SK-N-SH (cell line): Measurements from ENCODE around the gene CRLF1. TPM values are rescaled to one million over a fixed set of nuclear protein-coding genes. Genes with fewer than 3 reads are reported as not detected.
A peak's percentile ranks its signal among the peaks of the same experiment; 100 is the strongest.
"Not testable (repeated sequence)": the region's sequence is repeated elsewhere in the genome, so short reads cannot be mapped to it uniquely, and the experiment has no call there.

Experiments used
- CTCF ChIA-PET: fragments of 300-600, 350-600 bp; formaldehyde crosslinking; extraction: SDS; loops from one replicate; lab custom pipeline; 2021; lab: Yijun Ruan, JAX
- POLR2A ChIA-PET: fragments of 350-600 bp; sonication (Branson Sonifier 250); formaldehyde crosslinking; extraction: SDS; loops from one replicate; lab custom pipeline; 2020; ENCODE audit warnings: antibody characterized with exemption, inconsistent platforms; lab: Yijun Ruan, JAX
- DNase-seq: peaks from one replicate; pipeline ENCODE4 v3.0.0; 2012
- H2AFZ ChIP-seq: fragments of 200-600 bp; sonication (generic); 2 replicates; pipeline ENCODE4 v1.8.1; 2016; ENCODE audit warnings: antibody characterized with exemption, mild to moderate bottlenecking, low read depth
- H3F3A ChIP-seq: fragments of 200-600 bp; sonication (generic); replicated peaks from 2 replicates; pipeline ENCODE3; 2016; ENCODE audit warnings: antibody characterized with exemption, mild to moderate bottlenecking; ENCODE audit not compliant: insufficient read depth
- H3K27ac ChIP-seq, 2 experiments: fragments of 200-500 bp in 1 of 2; fragments of 200-600 bp in 1 of 2; sonication (Bioruptor generic) in 1 of 2; sonication (generic), shearing (Covaris generic) in 1 of 2; 2 replicates each; pipeline versions ENCODE4 v1.5.1 to v1.6.1; 2014 to 2016; ENCODE audit warnings: low read depth in 2 of 2, inconsistent platforms in 1 of 2, low read length in 1 of 2, mild to moderate bottlenecking in 1 of 2, mixed read lengths in 1 of 2
- H3K27me3 ChIP-seq: fragments of 200-600 bp; sonication (generic), shearing (Covaris generic); 2 replicates; pipeline ENCODE4 v1.6.1; 2016; ENCODE audit warnings: mixed run types; ENCODE audit not compliant: insufficient read depth
- H3K36me3 ChIP-seq, 2 experiments: fragments of 200-500 bp in 1 of 2; fragments of 200-600 bp in 1 of 2; sonication (Bioruptor generic) in 1 of 2; sonication (generic) in 1 of 2; replicated peaks in 1 of 2; 2 replicates each; pipeline versions ENCODE3 to v1.5.1; 2014 to 2016; ENCODE audit warnings: low read length in 1 of 2, mild to moderate bottlenecking in 1 of 2; ENCODE audit not compliant: insufficient read depth in 2 of 2, control insufficient read depth in 1 of 2
- H3K4me1 ChIP-seq, 2 experiments: fragments of 200-500 bp in 1 of 2; fragments of 200-600 bp in 1 of 2; sonication (Bioruptor generic) in 1 of 2; sonication (generic), shearing (Covaris generic) in 1 of 2; 2 replicates each; pipeline versions ENCODE4 v1.5.1 to v1.6.1; 2014 to 2016; ENCODE audit warnings: low read depth in 1 of 2, low read length in 1 of 2, mixed run types in 1 of 2; ENCODE audit not compliant: insufficient read depth in 2 of 2, control insufficient read depth in 1 of 2
- H3K4me2 ChIP-seq: fragments of 200-600 bp; sonication (generic), shearing (Covaris generic); 2 replicates; pipeline ENCODE4 v1.6.1; 2017; ENCODE audit warnings: mixed run types
- H3K4me3 ChIP-seq, 2 experiments: fragments of 200-500 bp in 1 of 2; fragments of 200-600 bp in 1 of 2; sonication (Bioruptor generic) in 1 of 2; sonication (generic), shearing (Covaris generic) in 1 of 2; 2 replicates each; pipeline versions ENCODE4 v1.5.1 to v1.8.1; 2014 to 2016; ENCODE audit warnings: low read depth in 2 of 2, inconsistent platforms in 1 of 2, low read length in 1 of 2, mild to moderate bottlenecking in 1 of 2, mixed read lengths in 1 of 2, moderate library complexity in 1 of 2
- H3K79me2 ChIP-seq: fragments of 200-600 bp; sonication (generic); 2 replicates; pipeline ENCODE4 v1.8.1; 2017; ENCODE audit warnings: mild to moderate bottlenecking; ENCODE audit not compliant: insufficient read depth
- H3K9ac ChIP-seq: fragments of 200-600 bp; sonication (generic); 2 replicates; pipeline ENCODE4 v1.6.1; 2017; ENCODE audit warnings: mixed run types
- H3K9me2 ChIP-seq: fragments of 200-600 bp; sonication (generic); 2 replicates; pipeline ENCODE4 v1.6.1; 2017; ENCODE audit warnings: mixed run types
- H3K9me3 ChIP-seq: fragments of 200-600 bp; sonication (generic); 2 replicates; pipeline ENCODE4 v1.6.1; 2017; ENCODE audit warnings: mixed run types, mild to moderate bottlenecking, moderate library complexity
- H4K20me1 ChIP-seq: fragments of 200-600 bp; sonication (generic); 2 replicates; pipeline ENCODE4 v1.6.1; 2017; ENCODE audit warnings: mild to moderate bottlenecking, mixed run types; ENCODE audit not compliant: insufficient read depth
- CHD2 ChIP-seq: fragments of 150-350 bp; IDR thresholded peaks from 2 replicates; pipeline ENCODE4 v1.6.1; 2018; ENCODE audit warnings: low read length; ENCODE audit not compliant: partially characterized antibody
- ELF1 ChIP-seq: IDR thresholded peaks from 2 replicates; pipeline ENCODE4 v1.4.0; 2012
- MXI1 ChIP-seq: IDR thresholded peaks from 2 replicates; pipeline ENCODE4 v1.6.1; 2012; ENCODE audit warnings: mild to moderate bottlenecking, low read depth, low read length, improper control_type of control experiment
- RXRA ChIP-seq: IDR thresholded peaks from 2 replicates; pipeline ENCODE4 v1.4.0; 2012; ENCODE audit warnings: low read depth, mild to moderate bottlenecking, borderline replicate concordance
- SIN3A ChIP-seq: IDR thresholded peaks from 2 replicates; pipeline ENCODE4 v1.6.1; 2012; ENCODE audit warnings: low read depth, mild to moderate bottlenecking, low read length, moderate library complexity, borderline replicate concordance
- TEAD4 ChIP-seq: IDR thresholded peaks from 2 replicates; pipeline ENCODE4 v1.4.0; 2012; ENCODE audit warnings: mild to moderate bottlenecking, borderline replicate concordance; ENCODE audit not compliant: insufficient read depth
- WGBS: methylation state at CpG from one replicate; pipeline ENCODE4 v1.1.6; 2017; ENCODE audit warnings: low lambda C conversion rate; 5-methylcytosine and 5-hydroxymethylcytosine counted together
- polyA plus RNA-seq, 3 experiments: library from polyadenylated mRNA; depleted of rRNA; stranded (reverse); fragments of >200 nt; gene quantifications; 2 replicates each; pipeline ENCODE4 v1.2.3, GENCODE V29; 2012
- TF ChIP-seq, protein P1 (sequence below): fragments of 150-350 bp; IDR thresholded peaks from 2 replicates; pipeline ENCODE4 v1.6.1; 2016; ENCODE audit warnings: mild to moderate bottlenecking, low read depth, low read length
- TF ChIP-seq, protein P2 (sequence below): fragments of 150-350 bp; IDR thresholded peaks from 2 replicates; pipeline ENCODE4 v1.6.1; 2017; ENCODE audit warnings: antibody characterized with exemption, low read length, low read depth, borderline replicate concordance

CRLF1 gene
- polyA plus RNA-seq, 1 of the 3 experiments (the other 2 are of a cell fraction), result 0.71 TPM

DNA sequence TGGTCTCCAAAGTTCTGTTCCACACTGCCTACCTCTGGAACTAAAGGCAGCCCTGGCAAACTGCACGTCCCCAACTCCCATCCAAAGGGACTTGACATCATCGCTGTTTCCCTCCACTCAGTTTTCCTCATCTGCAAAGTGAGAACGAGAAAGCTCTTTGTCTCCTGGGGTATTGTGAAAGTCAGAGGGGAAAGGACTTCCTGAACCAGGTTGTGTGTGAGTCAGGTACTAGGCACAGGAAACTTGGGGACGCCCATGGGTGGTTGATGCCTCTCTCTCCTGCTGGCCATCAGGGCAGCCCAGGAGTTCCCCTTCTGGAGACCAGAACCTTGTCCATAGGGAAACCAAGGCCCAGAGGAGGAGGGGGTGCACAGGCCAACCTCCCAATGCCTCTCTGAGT, 4.7 kb downstream of the CRLF1 start:
- H4K20me1 ChIP-seq, result no peaks in the 10 kb centered on the region
- H3K4me1 ChIP-seq, result peaks cover 0 to 10% of the 10 kb centered on the region in 2 experiments; a peak in 2 of 4 replicates
- POLR2A ChIA-PET, result no interaction called here
- no peaks in the 10 kb centered on the region for H3K9me2 ChIP-seq
- no peak overlapping the region for H3K4me3 ChIP-seq
- TF ChIP-seq MXI1, result no peak
- TF ChIP-seq, protein P1, sequence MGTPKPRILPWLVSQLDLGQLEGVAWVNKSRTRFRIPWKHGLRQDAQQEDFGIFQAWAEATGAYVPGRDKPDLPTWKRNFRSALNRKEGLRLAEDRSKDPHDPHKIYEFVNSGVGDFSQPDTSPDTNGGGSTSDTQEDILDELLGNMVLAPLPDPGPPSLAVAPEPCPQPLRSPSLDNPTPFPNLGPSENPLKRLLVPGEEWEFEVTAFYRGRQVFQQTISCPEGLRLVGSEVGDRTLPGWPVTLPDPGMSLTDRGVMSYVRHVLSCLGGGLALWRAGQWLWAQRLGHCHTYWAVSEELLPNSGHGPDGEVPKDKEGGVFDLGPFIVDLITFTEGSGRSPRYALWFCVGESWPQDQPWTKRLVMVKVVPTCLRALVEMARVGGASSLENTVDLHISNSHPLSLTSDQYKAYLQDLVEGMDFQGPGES, result no peak
- TF ChIP-seq, protein P2, sequence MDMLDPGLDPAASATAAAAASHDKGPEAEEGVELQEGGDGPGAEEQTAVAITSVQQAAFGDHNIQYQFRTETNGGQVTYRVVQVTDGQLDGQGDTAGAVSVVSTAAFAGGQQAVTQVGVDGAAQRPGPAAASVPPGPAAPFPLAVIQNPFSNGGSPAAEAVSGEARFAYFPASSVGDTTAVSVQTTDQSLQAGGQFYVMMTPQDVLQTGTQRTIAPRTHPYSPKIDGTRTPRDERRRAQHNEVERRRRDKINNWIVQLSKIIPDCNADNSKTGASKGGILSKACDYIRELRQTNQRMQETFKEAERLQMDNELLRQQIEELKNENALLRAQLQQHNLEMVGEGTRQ, result no peak
- TF ChIP-seq ELF1, result no peak
- no peak for TF ChIP-seq RXRA
- no peak for TF ChIP-seq TEAD4
- no peak for TF ChIP-seq SIN3A
- no peak for TF ChIP-seq CHD2
- no peaks in the 10 kb centered on the region for H3K36me3 ChIP-seq
- WGBS, result 98% methylated on average over 4 of the region's 4 CpGs
- no peak overlapping the region for H3K4me2 ChIP-seq
- H2AFZ ChIP-seq, result no peak overlapping the region
- no peak overlapping the region for H3K27ac ChIP-seq
- H3K79me2 ChIP-seq, result no peaks in the 10 kb centered on the region
- H3F3A ChIP-seq, result peaks cover 15% of the 10 kb centered on the region
- DNase-seq, result peak; percentile 12
- H3K9ac ChIP-seq, result no peak overlapping the region
- H3K27me3 ChIP-seq, result peaks cover 16% of the 10 kb centered on the region
- no peaks in the 10 kb centered on the region for H3K9me3 ChIP-seq
- CTCF ChIA-PET, result interaction anchor here (1.7 to 2.2 kb wide), 2 partner anchors 11 to 246 kb away, joined by 5 to 9 read pairs; partner anchors contain the start of gene TMEM59L

- H3K4me1 ChIP-seq, result peaks cover 0 to 15% of the 10 kb centered on the region in 2 experiments; a peak in 2 of 4 replicates
- H2AFZ ChIP-seq, H3K27ac ChIP-seq, H4K20me1 ChIP-seq, H3K4me3 ChIP-seq, H3K36me3 ChIP-seq, H3K4me2 ChIP-seq, H3K79me2 ChIP-seq, H3K9me2 ChIP-seq, POLR2A ChIA-PET, H3K9ac ChIP-seq, DNase-seq, H3K9me3 ChIP-seq: not testable (repeated sequence)
- CTCF ChIA-PET, result interaction anchor here (1.7 kb wide), 1 partner anchor 247 kb away, joined by 5 read pairs; no protein-coding TSS in a partner anchor
- WGBS, result 90% methylated on average over 15 of the region's 15 CpGs
- peaks cover 22% of the 10 kb centered on the region for H3F3A ChIP-seq
- peaks cover 11% of the 10 kb centered on the region for H3K27me3 ChIP-seq
Observed at GRCh38 chr19:18600692-18601397, 5.8 kb downstream of the CRLF1 start.
